HG03159 (cell line): ENCODE data around the gene SLC15A2.
"Not testable (repeated sequence)": the region's sequence is repeated elsewhere in the genome, so short reads cannot be mapped to it uniquely, and the experiment has no call there.

Experiments
- ATAC-seq: cut with Tn5 transposase; IDR thresholded peaks from one replicate; pipeline ENCODE4 v1.9.1; 2021; ENCODE audit warnings: mild to moderate bottlenecking, moderate library complexity; ENCODE audit not compliant: unreplicated experiment

SLC15A2 gene

DNA sequence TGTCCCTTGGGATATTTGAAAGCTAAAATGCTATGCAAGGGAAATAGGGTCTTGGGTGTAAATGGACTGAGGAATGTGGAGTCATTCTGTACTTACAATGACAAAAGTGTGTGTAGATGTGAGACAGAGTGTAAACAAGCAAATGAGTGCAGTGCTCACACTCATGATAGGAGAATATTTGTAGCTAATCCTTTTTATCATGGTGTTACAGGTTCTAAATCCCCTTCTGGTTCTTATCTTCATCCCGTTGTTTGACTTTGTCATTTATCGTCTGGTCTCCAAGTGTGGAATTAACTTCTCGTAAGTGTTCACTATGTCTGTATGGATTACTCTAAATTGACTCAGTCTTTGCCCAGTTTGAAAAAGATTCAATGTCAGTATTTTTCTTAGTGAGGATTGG is 30.5 kb downstream of the SLC15A2 start:
- ATAC-seq: no peak

DNA sequence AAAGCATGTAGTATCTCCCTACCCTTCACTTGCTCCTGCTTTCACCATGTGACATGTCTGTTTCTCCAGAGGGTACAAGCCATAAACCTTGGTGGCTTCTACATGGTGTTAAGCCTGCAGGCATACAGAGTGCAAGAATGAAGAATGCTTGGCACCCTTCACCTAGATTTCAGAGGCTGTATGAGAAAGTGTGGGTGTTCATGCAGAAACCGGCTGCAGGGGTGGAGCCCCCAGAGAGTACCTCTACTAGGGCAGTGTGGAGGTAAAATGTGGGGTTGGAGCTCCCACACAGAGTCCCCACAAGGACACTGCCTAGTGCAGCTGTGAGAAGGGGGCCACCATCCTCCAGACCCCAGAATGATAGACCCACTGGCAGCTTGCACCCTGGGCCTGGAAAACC is 32.2 kb downstream of the SLC15A2 start:
- no peak for ATAC-seq

- ATAC-seq: not testable (repeated sequence)
These were observed 44.1 kb downstream of the SLC15A2 start for GRCh38 chr3:121938141-121938855.

DNA sequence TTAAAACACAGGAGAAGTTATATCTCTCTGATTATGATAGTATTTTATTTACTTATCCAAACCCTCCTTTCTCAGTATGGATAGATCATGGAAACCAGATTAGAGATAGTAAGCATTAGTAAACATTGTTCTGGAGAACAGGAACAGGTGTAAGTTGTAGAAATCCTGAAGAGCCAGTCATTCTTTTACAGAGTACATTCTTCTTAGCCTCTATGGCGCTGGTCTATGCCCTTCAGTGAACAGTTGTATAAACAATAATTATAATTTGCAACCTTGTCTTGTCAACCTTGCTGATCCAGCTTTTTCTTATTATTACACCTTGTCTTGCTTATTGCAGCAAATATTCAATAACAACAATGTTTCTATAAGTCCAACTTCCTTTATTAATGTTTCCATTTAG is 47.4 kb downstream of the SLC15A2 start:
- no peak for ATAC-seq

GRCh38 chr3:121942116-121942786 is 48.0 kb downstream of the SLC15A2 start:
- no peak for ATAC-seq

GRCh38 chr3:121943431-121943830 is 49.2 kb downstream of the SLC15A2 start:
- ATAC-seq: no peak

DNA sequence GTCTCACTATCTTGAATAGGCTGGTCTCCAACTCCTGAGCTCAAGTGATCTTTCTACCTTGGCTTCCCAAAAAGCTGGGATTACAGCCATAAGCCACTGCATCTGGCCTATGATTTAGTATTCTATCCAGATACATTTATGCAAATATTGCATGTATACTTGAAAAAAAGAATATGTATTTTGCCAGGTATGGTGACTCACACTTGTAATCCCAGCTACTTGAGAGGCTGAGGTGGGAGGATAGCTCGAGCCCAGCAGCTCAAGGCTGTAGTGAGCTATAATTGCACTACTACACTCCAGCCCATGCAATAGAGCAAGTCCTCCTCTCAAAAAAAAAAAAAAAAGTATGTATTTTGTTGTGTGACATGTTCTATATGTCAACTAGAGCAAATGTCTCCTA is 54.4 kb downstream of the SLC15A2 start:
- no peak for ATAC-seq

- ATAC-seq: no peak
These were observed 57.2 kb downstream of the SLC15A2 start for GRCh38 chr3:121951291-121951919.

- ATAC-seq: no peak
These were observed 62.2 kb downstream of the SLC15A2 start for GRCh38 chr3:121956363-121956762.

GRCh38 chr3:121957674-121958415 is 63.6 kb downstream of the SLC15A2 start:
- ATAC-seq: no peak

DNA sequence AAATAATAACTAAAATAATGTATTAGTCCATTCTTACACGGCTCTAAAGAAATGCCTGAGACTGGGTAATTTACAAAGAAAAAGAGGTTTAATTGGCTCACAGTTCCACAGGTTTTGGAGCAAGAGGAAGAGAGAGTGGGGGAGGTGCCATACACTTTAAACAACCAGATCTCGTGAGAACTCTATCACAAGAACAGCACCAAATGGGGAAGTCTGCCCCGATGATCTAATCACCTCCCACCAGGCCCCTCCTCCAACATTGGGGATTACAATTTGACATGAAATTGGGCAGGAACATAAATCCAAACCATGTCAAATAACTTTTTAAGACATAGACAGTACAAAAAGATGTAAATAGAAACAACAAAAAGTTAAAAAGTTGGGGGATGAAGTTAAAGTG is 64.6 kb downstream of the SLC15A2 start:
- no peak for ATAC-seq

DNA sequence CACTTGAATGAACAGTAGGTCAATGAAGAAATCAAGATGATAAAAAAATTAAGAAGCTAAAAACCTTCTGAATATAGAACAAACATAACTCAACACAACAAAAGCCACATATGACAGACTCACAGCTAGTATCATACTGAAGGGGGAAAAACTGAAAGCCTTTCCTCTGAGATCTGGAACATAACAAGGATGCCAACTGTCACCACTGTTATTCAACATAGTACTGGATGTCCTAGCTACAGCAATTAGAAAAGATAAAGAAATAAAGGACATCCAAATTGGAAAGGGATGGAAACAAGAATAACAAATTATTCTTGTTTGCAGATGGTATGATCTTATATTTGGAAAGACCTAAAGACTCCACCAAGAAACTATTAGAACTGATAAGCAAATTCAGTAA is 67.1 kb downstream of the SLC15A2 start:
- no peak for ATAC-seq

GRCh38 chr3:121962443-121962842 is 68.2 kb downstream of the SLC15A2 start:
- no peak for ATAC-seq

DNA sequence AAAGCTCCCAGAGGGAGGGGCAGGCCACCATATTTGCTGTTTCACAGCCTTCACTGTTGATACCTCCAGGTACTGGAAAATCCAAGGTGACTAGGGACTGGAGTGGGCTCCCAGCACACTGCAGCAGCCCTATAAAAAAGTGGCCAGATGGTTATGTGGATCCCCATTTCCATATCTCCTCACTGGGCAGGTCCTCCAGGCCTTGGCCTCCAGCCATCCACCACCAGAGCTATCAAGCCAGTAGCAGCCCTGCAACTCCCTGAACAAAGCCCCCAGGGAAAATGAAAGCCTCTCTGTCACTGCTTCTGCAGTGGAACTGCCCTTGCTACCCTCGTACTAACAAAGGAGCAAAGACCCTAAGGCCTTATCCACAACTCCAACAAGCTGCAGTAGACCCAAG is 69.4 kb downstream of the SLC15A2 start:
- ATAC-seq: no peak

DNA sequence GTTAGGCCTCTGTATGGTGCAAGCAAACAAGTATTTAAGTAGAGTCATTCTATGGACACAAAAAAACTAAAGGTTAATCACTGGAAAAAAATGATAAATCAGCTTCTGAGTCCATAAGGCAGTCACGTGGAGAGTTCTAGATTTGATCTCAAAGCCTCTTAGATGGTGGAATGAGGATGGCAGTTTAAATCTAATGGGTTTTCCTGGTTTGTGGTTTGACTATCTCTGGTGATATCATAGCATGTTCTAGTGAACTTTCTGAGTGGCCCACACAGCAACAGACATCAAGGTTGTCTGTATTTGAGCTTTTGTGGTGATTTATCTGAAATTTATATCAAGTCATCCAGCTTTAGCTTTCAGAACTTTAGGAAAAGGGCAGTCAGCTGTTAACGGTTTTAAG is 75.4 kb downstream of the SLC15A2 start:
- ATAC-seq: no peak

DNA sequence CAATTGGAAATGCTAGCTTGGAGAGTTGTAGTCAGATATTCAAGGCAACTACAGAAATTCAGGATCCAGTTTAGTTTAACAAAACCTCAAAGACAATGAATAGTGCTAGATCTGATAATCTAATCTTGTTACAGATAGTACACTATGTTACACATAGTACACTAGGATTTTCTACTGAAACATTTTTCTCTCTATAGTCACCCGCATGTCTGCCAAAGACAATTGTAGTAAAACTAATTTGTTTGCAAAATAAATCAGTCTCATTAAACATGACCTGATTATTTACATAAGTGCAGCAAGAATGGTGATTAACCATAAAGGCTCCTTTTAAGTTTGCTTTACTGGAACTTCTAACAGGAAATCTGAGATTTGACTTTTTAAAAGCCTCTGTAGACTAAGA is 75.8 kb downstream of the SLC15A2 start:
- ATAC-seq: no peak

DNA sequence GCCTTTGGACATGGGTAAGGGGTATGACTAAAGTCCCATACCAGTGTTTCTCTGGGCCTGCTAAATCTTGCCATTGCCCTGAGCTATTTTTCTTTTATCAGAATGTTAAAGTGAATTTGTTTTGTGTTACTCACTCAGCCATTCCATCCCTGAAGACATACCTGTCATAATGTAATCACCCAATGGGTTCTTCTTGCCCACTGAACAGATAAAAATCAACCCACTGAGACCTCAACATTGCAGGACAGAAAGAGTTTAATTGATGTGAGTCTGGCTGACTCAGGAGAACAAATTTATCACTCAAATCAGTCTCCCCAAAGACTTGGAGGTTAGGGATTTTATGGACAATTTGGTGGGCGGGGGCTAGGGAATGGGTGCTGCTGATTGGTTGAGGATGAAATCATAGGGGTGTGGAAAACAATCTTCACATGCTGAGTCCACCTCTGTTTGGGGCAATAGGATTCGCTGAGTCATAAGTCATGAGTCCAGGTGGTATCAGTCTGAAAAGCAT is 80.5 kb downstream of the SLC15A2 start:
- ATAC-seq: no peak

- ATAC-seq: no peak
These were observed 81.6 kb downstream of the SLC15A2 start for GRCh38 chr3:121975702-121976302.

- no peak for ATAC-seq
These were observed 82.5 kb downstream of the SLC15A2 start for GRCh38 chr3:121976727-121977126.

DNA sequence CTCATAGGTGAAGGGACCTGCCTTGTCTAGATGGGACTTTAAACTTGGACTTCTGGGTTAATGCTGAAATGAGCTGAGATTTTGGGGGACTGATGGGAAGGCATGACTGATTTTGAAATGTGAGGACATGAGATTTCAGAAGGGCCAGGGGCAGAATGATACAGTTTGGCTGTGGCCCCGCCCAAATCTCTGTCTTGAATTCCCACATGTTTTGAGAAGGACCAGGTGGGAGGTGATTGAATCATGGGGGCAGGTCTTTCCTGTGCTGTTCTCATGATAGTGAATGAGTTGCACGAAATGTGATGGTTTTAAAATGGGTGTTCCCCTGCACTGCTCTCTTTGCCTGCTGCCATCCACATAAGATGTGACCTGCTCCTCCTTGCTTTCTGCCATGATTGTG is 85.0 kb downstream of the SLC15A2 start:
- no peak for ATAC-seq
